ENCODE measurements around the gene CTRB2. TPM values are rescaled to one million over a fixed set of nuclear protein-coding genes. Genes with fewer than 3 reads are reported as not detected.

Gene CTRB2
- total and polyA plus RNA-seq, 2 of the 8 experiments (the other 6 are each of a cell fraction or from before 2014, with no cell fraction given) = not detected

DNA sequence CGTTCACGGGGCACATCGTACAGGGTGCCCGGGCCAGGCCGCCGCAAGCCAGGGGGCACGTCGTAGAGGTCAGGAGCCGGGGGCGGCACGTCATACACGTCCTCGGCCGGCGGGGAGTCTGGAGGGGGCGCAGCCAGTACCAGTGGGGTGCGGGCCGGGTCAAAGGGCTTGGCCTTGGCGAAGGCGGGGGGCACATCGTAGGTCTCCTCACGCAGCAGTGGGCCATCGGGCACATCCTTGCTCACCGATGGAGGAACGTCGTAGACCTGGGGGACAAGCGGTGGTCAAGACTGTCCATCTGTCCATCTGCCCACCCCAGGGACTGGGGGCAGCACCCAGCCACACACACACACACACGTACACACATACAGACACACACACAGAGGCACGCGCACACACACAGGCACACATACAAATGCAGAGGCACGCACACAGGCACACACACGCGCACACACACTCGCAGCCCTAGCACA lies 28.8 kb upstream of the CTRB2 start:
- H3K9ac ChIP-seq (replicated peaks in 1 of 4; ENCODE audit: extremely low read depth in 1 of 4, low read depth in 3 of 4, low read length in 3 of 4) = no peak overlapping the region

More for the DNA sequence above, 28.8 kb upstream of the CTRB2 start:
- no peak overlapping the region for H3K18ac ChIP-seq (ENCODE audit: extremely low read depth, low read length)
- no peak overlapping the region for H3K4me3 ChIP-seq (ENCODE audit: extremely low read depth in 1 of 4, insufficient read depth in 2 of 4, low read depth in 3 of 4, low read length in 4 of 4)
- no peak overlapping the region for H2BK120ac ChIP-seq (replicated peaks; ENCODE audit: low read depth, low read length)
- no peak overlapping the region for H2BK12ac ChIP-seq (ENCODE audit: low read depth, low read length)
- no peak overlapping the region for H3K4ac ChIP-seq (replicated peaks; ENCODE audit: insufficient read length, low read depth, low read length)
- 95% methylated on average over 33 of the region's 34 CpGs; no CpG with 5 or more reads in 1 of the 2 experiments for WGBS, 2 experiments (ENCODE audit: extremely low coverage in 1 of 2, insufficient coverage in 1 of 2, insufficient read length in 1 of 2, insufficient replicate concordance in 2 of 2, low coverage in 1 of 2, low lambda C conversion rate in 2 of 2, missing lambda C conversion rate in 1 of 2)
- H3K79me1 ChIP-seq (ENCODE audit: low read depth, low read length) = peaks cover 14% of the 10 kb centered on the region; the same call in 1 of the 2 replicates
- peaks cover 6 to 38% (median 19%) of the 10 kb centered on the region in 4 experiments for H3K36me3 ChIP-seq (ENCODE audit: control insufficient read depth in 2 of 4, insufficient read depth in 4 of 4, low read length in 3 of 4)
- FAIRE-seq (no peak), DNase-seq (ENCODE audit: low read depth in 1 of 2, low spot score in 2 of 2) (no peak)
- ChIA-PET POLR2A (ENCODE audit: partially characterized antibody) (interaction anchor here (1.0 to 22.7 kb wide), 7 partner anchors 9 to 38 kb away, joined by 3 to 375 read pairs (median 6); partner anchors contain the start of gene BCAR1), CTCF (ENCODE audit: partially characterized antibody) (interaction anchor here (1.0 to 10.8 kb wide), 7 partner anchors 14 to 166 kb away, joined by 3 to 236 read pairs (median 5); partner anchors contain the start of gene BCAR1)
- no peak overlapping the region for H4K91ac ChIP-seq (replicated peaks; ENCODE audit: insufficient read length, low read length)
- H3K79me2 ChIP-seq (ENCODE audit: control insufficient read depth in 1 of 2, insufficient read depth in 2 of 2, low read length in 2 of 2) = peaks cover 0 to 19% of the 10 kb centered on the region in 2 experiments; a peak in 2 of 4 replicates
- no peak overlapping the region for H3K23ac ChIP-seq (ENCODE audit: insufficient read length)
- no peak overlapping the region for H3K56ac ChIP-seq (replicated peaks; ENCODE audit: insufficient read length, low read depth, low read length)
- H3K27me3 ChIP-seq (replicated peaks in 1 of 4; ENCODE audit: control insufficient read depth in 3 of 4, extremely low read depth in 1 of 4, insufficient read depth in 3 of 4, low read length in 3 of 4) = no peaks in the 10 kb centered on the region
- no peak overlapping the region for H2BK15ac ChIP-seq (ENCODE audit: low read length)
- no peak overlapping the region for H4K5ac ChIP-seq (ENCODE audit: insufficient read length, low read depth, low read length)
- peaks cover 0 to 6% (median 2%) of the 10 kb centered on the region in 4 experiments; a peak in 2 of 7 replicates for H3K4me1 ChIP-seq (replicated peaks in 1 of 4; ENCODE audit: control insufficient read depth in 3 of 4, insufficient read depth in 4 of 4, low read length in 3 of 4)
- H3K9me3 ChIP-seq (ENCODE audit: insufficient read depth in 2 of 2, low read depth in 1 of 2, low read length in 1 of 2) = no peaks in the 10 kb centered on the region
- no peak overlapping the region for H3K14ac ChIP-seq (ENCODE audit: insufficient read length)
- H3K27ac ChIP-seq (ENCODE audit: low read depth, low read length) = no peak overlapping the region
- H3K4me2 ChIP-seq (ENCODE audit: insufficient read depth in 1 of 2, low read depth in 2 of 2, low read length in 2 of 2) = no peak overlapping the region
- TF ChIP-seq POLR2A (IDR thresholded peaks at IDR 0.05; ENCODE audit: control extremely low read depth in 1 of 2, low read depth in 2 of 2, low read length in 2 of 2) = 0 out of 3 replicates have a peak, but pooled peaks of 1 of the 2 experiments have one; percentile 32
- TF ChIP-seq ASH2L (IDR thresholded peaks at IDR 0.05; ENCODE audit: low read length) = no peak
- no peak for TF ChIP-seq CHD1 (IDR thresholded peaks at IDR 0.05; ENCODE audit: low read depth, low read length)
- no peak overlapping the region for H2BK20ac ChIP-seq (ENCODE audit: low read length)
- no peaks in the 10 kb centered on the region for H3K23me2 ChIP-seq (ENCODE audit: low read depth, low read length)
- H2BK5ac ChIP-seq (ENCODE audit: low read depth, low read length) = peak overlapping the region; percentile 66; the same call in 1 of the 2 replicates
- H4K20me1 ChIP-seq (replicated peaks in 1 of 2; ENCODE audit: control insufficient read depth in 1 of 2, insufficient read depth in 2 of 2, low read length in 2 of 2) = peaks cover 23 to 35% of the 10 kb centered on the region in 2 experiments
- H2AK5ac ChIP-seq (ENCODE audit: low read depth, low read length) = no peak overlapping the region
- no peak overlapping the region for H4K8ac ChIP-seq (ENCODE audit: extremely low read depth, insufficient read depth, low read length)
- H2AFZ ChIP-seq (ENCODE audit: low read length) = no peak overlapping the region
